GM20431 (cell line): Measurements from ENCODE around the gene FGFR3.

Experiments
- in situ Hi-C: fragments of 300-500 bp; cut with MseI, MboI; formaldehyde crosslinking; loops from one replicate; pipeline ENCODE4 v1.15.0; 2020; ENCODE audit warnings: low sequenced_read_pairs; ENCODE audit not compliant: unreplicated experiment

FGFR3 gene

DNA sequence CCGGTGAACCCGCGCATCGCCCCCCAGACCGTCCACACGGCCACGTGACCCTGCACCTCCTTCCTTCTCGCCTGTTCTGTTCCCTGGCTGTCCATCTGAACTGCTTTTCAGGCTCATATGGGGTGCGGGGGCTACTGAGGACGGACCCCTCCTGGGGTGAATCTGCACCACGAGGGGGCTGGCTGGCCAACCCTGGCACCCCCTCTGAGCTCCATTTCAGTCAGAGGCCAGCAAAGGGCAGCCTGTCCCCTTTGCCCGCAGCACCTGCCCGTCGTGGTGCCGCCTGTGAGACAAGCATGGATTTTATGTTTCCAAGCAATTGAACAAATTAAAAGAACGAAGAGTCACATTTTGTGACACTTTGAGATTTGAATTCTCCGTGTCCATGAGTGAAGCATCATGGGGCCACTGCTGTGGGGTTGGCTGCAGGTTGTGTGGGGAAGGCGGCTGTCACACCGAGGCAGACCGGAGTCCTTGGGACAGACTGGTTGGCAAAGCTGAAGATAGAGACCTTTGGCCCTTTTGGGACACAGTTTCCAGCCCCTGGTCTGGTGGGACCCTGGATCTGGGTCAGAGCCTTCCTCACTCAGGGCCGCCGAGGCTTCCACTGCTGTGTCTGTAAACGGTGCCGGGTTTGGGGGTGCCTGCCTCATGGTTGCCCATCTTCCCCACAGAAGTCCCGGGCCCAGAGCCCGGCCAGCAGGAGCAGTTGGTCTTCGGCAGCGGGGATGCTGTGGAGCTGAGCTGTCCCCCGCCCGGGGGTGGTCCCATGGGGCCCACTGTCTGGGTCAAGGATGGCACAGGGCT lies 5.7 kb downstream of the FGFR3 start:
- in situ Hi-C loops: no loop called here

DNA sequence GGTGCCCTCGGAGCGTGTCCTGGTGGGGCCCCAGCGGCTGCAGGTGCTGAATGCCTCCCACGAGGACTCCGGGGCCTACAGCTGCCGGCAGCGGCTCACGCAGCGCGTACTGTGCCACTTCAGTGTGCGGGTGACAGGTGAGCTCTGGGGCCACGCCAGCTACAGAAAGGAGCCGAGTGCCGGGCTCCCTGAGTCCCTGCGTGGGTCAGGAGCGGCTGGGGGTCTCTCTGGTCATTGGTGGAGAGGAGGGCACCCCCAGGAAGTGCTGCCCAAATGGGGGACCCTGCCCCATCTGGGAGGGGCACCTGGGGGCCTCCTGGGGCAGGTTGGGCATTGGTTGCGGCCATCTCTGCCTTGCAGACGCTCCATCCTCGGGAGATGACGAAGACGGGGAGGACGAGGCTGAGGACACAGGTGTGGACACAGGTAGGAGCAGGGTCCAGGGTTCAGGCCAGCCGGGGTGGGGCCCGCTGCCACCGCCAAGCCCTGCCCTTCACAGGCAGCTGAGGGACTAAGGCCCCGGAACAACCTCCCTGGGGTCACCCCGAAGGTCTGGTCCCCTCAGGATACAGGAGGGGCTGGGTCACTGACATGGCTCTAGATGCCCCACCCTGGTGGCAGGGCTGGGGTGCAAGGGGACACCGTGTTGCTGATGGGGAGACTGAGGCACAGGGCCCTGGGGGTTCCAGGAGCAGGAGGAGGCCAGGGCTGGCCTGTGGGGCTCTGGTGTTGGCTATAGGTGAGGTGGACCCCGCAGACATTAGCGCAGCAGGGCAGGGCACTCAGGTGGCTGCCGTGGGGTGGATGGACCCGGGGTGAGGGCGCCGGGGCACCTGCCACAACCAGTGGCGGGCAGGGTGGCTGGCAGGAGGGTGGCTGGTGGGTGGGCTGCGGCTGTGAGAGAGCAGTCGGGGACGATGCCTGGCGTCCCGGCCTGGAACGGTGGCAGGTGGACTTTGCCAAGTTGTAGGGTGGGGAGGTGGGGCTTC lies 6.6 kb downstream of the FGFR3 start:
- in situ Hi-C loops: no loop called here

DNA sequence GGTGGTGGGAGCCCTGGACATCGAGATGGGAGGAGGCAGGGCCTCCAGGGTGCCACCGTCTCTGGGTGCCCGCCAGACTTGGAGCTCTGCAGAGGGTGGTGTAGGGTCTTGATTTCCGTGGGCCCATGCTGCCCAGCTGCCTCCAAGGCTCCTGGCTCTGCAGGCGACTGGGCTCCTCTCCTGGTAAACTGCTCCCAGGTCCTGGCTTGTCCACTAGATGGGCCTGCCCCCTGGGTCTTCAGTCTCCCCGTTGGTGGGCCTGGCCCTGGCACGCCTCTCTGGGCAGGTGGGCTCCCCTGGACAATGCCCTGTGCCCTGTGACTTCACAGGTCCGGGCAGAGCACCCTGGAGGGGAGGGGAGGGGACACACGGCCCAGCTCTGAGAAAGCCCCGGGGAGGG lies 7.7 kb downstream of the FGFR3 start:
- in situ Hi-C loops: no loop called here

DNA sequence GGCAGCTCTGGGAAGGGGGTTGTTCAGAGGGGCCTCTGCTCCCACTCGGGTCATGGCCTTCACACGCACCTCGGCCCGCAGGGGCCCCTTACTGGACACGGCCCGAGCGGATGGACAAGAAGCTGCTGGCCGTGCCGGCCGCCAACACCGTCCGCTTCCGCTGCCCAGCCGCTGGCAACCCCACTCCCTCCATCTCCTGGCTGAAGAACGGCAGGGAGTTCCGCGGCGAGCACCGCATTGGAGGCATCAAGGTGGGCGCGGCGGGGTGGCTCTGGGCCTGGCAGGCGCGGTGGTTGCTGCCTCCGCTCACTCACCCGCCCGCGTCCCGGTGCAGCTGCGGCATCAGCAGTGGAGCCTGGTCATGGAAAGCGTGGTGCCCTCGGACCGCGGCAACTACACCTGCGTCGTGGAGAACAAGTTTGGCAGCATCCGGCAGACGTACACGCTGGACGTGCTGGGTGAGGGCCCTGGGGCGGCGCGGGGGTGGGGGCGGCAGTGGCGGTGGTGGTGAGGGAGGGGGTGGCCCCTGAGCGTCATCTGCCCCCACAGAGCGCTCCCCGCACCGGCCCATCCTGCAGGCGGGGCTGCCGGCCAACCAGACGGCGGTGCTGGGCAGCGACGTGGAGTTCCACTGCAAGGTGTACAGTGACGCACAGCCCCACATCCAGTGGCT lies 8.3 kb downstream of the FGFR3 start:
- in situ Hi-C loops: no loop called here

DNA sequence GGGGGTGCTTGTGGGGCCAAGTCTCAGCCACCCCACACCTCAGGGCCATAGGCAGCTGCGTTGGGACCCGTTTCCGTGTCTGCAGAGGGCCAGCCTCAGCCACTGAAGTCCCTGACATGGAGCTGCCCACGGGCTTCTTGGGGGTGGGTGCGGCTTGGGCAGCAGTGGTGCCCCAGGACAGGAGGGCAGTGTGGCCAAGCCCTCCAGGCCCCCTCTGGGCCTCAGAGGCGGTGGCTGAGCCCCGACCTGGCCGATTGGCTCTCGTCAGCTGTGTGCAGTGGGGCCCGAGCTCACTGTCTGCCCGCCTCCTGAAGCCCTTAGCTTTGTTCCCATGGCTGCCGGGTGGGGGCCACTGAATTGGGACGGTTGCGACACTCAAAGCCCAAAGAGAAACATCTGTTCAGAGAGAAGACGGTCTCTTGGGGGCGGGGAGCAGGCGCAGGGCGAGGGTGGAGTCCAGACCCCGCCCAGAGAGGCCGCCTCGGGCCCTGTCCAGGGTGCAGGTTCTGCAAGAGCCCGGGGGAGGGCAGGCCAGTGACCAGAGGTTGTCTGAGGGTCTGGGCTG lies 9.1 kb downstream of the FGFR3 start:
- in situ Hi-C loops: no loop called here

DNA sequence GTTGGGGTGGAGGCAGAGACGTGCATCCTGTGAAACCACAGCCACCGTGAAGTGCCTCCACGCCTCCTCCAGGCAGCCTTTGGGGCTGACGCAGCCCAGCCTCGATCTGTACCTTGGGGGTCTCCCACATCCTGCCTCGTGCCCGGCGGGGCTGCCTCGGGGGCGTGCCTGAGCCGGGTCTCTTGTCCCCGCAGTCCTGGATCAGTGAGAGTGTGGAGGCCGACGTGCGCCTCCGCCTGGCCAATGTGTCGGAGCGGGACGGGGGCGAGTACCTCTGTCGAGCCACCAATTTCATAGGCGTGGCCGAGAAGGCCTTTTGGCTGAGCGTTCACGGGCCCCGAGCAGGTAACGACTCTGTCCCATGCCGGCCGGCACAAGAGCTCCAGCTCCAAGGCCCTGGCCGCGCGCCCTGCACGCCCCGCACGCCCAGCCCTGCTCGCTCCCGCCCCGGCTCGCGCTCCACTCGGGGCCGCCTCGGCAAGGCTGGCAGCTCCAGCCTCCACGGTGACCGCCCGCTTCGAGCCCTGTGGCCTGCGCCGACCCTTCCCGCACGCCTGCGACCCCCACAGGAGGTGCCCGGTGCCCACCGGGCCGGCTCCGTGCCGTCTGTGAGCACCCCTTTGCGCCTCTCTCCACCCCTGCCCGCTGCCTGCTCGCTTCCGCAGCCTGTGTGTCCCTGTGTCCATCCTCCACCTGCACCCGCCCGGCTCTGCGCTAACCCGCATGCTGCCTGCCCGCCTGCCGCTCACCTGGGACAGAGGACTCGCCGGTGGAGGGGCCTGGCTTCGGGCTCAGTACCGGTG lies 9.8 kb downstream of the FGFR3 start:
- in situ Hi-C loops: no loop called here

DNA sequence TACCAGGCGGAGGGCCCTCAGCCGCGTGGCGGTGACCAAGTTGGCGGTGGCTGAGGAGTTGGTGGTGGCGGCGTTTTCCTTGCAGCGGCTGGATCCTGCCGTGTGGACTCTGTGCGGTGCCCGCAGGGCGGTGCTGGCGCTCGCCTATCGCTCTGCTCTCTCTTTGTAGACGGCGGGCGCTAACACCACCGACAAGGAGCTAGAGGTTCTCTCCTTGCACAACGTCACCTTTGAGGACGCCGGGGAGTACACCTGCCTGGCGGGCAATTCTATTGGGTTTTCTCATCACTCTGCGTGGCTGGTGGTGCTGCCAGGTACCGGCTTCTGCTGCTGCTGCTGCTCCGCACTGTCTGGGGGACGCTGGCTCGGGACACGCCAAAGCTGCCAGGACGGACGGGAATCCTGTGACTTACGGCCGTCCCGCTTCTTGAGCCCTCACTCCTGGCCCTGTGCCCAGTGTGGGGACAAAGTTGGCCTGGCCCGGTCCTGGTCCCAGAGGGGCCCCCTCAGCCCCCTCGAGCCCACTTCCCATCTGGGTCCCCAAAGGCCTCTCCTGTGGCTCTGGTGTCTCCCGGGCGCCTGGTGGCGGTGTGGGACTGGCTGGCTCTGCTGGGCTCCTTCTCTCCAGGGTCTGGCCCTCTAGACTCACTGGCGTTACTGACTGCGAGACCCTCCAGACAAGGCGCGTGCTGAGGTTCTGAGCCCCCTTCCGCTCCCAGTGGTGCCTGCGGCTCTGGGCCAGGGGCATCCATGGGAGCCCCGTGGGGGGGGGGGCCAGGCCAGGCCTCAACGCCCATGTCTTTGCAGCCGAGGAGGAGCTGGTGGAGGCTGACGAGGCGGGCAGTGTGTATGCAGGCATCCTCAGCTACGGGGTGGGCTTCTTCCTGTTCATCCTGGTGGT lies 10.7 kb downstream of the FGFR3 start:
- in situ Hi-C loops: no loop called here

DNA sequence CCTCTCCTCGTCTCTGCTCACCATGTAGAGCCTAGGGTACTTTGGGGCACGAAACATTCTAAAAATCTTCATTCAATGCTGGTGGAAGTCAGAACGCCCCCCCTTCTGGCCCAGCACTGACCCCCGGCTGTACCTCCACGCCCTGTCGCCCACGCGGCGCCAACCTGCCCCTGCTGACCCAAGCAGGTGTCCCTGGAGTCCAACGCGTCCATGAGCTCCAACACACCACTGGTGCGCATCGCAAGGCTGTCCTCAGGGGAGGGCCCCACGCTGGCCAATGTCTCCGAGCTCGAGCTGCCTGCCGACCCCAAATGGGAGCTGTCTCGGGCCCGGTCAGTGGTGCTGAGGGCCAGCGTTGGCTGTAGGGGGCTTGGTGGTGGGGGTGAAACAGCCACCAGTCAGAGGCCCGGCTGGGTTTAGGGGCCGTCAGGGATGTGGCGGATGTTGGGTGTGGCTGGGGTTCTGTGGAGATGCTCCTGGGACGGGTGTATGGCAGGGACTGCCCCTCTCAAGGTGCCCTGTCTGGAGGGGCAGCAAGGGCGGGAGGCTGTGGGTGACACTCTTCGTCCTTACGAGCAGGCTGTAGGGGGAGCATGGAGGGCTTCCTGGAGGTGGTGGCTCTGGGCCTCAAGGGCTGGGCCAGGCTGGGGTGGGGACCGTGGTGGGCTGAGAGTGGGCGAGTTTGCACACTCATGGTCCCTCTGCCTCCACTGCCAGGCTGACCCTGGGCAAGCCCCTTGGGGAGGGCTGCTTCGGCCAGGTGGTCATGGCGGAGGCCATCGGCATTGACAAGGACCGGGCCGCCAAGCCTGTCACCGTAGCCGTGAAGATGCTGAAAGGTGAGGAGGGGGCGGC lies 11.8 kb downstream of the FGFR3 start:
- in situ Hi-C loops: no loop called here

DNA sequence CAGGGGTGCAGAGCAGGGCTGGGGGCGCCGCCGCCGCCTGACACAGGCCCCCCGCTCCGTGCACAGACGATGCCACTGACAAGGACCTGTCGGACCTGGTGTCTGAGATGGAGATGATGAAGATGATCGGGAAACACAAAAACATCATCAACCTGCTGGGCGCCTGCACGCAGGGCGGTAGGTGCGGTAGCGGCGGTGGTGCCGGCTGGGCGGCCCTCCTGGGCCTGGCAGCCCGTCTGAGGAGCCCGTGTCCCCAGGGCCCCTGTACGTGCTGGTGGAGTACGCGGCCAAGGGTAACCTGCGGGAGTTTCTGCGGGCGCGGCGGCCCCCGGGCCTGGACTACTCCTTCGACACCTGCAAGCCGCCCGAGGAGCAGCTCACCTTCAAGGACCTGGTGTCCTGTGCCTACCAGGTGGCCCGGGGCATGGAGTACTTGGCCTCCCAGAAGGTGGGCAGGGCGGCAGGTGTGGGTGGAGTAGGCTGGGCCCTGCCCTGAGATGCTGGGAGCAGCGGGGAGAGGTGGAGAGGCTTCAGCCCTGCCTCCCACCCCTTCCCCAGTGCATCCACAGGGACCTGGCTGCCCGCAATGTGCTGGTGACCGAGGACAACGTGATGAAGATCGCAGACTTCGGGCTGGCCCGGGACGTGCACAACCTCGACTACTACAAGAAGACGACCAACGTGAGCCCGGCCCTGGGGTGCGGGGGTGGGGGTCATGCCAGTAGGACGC lies 12.6 kb downstream of the FGFR3 start:
- in situ Hi-C loops: no loop called here

DNA sequence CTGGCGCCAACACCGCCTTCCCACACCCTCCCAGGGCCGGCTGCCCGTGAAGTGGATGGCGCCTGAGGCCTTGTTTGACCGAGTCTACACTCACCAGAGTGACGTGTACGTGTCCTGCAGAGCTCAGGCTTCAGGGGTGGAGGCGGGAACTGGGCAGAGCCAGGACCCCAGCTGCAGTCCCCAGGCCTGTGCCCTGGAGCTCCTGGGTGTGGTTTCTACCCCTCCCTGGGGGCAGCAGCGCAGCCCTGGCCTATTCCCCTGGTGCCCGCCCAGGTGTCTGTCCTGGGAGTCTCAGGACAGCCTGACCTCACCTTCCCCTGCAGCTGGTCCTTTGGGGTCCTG lies 13.1 kb downstream of the FGFR3 start:
- in situ Hi-C loops: no loop called here

DNA sequence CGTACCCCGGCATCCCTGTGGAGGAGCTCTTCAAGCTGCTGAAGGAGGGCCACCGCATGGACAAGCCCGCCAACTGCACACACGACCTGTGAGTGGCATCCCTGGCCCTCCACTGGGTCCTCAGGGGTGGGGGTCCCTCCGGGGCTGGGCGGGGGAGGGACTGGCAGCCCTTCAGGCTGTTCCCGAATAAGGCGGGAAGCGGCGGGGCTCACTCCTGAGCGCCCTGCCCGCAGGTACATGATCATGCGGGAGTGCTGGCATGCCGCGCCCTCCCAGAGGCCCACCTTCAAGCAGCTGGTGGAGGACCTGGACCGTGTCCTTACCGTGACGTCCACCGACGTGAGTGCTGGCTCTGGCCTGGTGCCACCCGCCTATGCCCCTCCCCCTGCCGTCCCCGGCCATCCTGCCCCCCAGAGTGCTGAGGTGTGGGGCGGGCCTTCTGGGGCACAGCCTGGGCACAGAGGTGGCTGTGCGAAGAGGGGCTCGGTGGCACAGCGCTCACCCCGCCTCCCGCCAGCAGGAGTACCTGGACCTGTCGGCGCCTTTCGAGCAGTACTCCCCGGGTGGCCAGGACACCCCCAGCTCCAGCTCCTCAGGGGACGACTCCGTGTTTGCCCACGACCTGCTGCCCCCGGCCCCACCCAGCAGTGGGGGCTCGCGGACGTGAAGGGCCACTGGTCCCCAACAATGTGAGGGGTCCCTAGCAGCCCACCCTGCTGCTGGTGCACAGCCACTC lies 13.7 kb downstream of the FGFR3 start:
- in situ Hi-C loops: no loop called here

DNA sequence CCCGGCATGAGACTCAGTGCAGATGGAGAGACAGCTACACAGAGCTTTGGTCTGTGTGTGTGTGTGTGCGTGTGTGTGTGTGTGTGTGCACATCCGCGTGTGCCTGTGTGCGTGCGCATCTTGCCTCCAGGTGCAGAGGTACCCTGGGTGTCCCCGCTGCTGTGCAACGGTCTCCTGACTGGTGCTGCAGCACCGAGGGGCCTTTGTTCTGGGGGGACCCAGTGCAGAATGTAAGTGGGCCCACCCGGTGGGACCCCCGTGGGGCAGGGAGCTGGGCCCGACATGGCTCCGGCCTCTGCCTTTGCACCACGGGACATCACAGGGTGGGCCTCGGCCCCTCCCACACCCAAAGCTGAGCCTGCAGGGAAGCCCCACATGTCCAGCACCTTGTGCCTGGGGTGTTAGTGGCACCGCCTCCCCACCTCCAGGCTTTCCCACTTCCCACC lies 14.3 kb downstream of the FGFR3 start:
- in situ Hi-C loops: no loop called here

DNA sequence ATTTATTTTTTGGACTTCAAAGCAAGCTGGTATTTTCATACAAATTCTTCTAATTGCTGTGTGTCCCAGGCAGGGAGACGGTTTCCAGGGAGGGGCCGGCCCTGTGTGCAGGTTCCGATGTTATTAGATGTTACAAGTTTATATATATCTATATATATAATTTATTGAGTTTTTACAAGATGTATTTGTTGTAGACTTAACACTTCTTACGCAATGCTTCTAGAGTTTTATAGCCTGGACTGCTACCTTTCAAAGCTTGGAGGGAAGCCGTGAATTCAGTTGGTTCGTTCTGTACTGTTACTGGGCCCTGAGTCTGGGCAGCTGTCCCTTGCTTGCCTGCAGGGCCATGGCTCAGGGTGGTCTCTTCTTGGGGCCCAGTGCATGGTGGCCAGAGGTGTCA lies 15.3 kb downstream of the FGFR3 start:
- in situ Hi-C loops: no loop called here

DNA sequence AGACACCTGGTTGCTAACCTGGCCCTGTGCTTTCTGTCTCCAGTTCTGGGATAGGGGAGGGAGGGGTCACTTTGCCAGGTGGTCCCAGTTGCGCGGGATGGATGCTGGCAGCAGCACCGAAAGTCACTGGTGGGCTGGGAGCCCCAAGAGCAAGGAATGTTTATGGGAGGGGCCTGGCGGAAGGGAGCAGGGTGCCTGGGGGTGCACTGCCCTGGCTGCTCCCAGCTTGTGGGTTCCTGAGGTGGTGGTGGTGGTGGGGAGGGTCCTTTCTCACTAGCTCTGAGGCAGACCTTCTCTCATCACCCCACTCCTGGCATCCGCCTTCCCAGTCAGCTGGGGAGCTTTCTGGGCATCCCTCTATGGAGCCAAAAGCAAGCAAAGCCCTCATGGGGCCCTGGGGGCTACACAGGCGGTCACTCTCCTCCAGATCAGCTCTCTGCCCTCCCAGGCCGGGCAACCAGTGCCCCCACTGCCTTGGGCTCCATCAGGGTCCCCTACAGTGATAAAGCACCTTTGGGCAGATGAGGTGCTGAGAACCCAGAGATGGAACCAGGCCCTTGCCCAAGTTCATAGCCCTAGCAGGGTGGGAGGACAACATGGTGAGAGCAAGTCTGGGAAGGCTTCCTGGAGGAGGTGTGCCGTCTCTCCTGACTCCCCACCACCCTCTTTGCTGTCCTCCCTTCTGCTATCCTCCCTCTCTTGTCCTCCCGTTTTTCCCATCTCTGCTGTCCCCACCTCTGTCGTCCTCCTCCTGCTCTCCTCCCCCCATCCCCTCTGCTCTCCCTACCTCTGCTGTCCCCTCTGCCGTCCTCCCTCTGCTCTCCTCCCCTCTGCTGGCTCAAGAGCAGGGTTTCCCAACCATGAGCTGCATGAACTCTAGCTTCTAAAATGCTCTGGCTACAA lies 16.0 kb downstream of the FGFR3 start:
- in situ Hi-C loops: no loop called here

DNA sequence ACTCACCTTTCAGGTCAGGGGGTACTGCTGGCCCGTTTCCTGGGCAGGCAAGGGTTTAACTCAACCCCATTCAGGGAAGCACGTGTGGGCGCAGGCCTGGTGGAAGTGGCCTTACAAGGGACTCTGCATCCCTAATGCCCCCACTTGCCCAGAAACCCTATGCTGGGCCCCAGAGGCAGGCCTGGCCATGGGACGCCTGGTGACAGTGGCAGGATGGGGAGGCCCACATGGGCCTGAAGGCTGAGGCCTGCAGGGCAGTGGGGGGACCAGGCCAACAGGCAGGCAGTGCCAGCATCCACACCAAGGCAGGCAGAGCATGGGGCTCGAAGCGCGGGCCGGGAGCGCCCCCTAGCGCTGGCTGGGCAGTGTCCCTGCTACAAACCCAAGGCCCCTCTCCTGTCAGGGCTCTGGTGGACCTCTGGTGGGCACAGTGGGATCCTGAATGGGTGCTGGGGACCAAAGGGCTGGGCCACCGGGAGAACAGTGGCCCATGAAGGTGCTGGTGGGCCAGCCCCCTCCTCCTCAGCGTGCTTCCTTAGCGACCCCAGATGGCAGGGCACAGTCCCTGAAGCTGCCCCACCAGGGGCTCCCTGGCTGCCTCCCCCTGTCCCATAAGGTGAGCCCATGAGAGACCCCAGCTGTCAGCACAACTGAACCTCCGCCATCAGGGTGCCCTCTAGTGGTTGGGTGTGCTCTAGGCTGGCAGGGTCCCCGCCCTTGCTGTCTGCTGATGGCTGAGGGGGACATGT lies 16.8 kb downstream of the FGFR3 start:
- in situ Hi-C loops: loop anchor here (5.0 kb wide), 1 partner anchor 68 kb away; no protein-coding TSS in a partner anchor
